Psoas muscle (tissue), 8 donors: ENCODE results near the gene PEX10. TPM values are rescaled to one million over a fixed set of nuclear protein-coding genes. Genes with fewer than 3 reads are reported as not detected.

Experiments used
- ATAC-seq, 4 donors: fragments of 200-7000 bp; cut with Tn5 transposase; one replicate each; pipeline ENCODE4 v1.9.1; 2020; ENCODE audit warnings: moderate library complexity in 3 of 4, mild to moderate bottlenecking in 2 of 4
- DNase-seq, 2 donors: peaks; one replicate each; pipeline ENCODE4 v3.0.0-alpha.2; 2020
- H3K27ac ChIP-seq: fragments of 200-600 bp; one replicate; pipeline ENCODE4 v1.8.0; 2022
- H3K27me3 ChIP-seq, 3 donors: fragments of 200-600 bp in 1 of 3; one replicate each; pipeline versions ENCODE4 v1.6.1 to v1.8.0; 2013 to 2022; ENCODE audit warnings: low read length in 2 of 3, mild to moderate bottlenecking in 2 of 3, moderate library complexity in 1 of 3; ENCODE audit not compliant: insufficient read depth in 3 of 3
- H3K36me3 ChIP-seq, 2 donors: fragments of 200-600 bp in 1 of 2; one replicate each; pipeline versions ENCODE4 v1.6.1 to v1.8.0; 2013 to 2022; ENCODE audit warnings: low read depth in 1 of 2, mild to moderate bottlenecking in 1 of 2, moderate library complexity in 1 of 2; ENCODE audit not compliant: insufficient read depth in 1 of 2
- H3K4me1 ChIP-seq: fragments of 200-600 bp; one replicate; pipeline ENCODE4 v1.8.0; 2022
- H3K4me3 ChIP-seq: fragments of 200-600 bp; one replicate; pipeline ENCODE4 v1.8.0; 2022; ENCODE audit warnings: mild to moderate bottlenecking
- H3K9me3 ChIP-seq: fragments of 200-600 bp; one replicate; pipeline ENCODE4 v1.8.0; 2022
- CTCF ChIP-seq: fragments of 200-600 bp; IDR thresholded peaks from one replicate; pipeline ENCODE4 v1.8.0; 2022; ENCODE audit warnings: antibody characterized with exemption
- WGBS, 3 donors: extraction: QIAGEN DNeasy Blood & Tissue Kit; methylation state at CpG; one replicate each; pipeline versions ENCODE4 v1.1.6 to v1.1.7; 2013; 5-methylcytosine and 5-hydroxymethylcytosine counted together
- intact Hi-C, 2 donors: fragments of 100-400 bp; cut with DNase I; formaldehyde crosslinking; loops; one replicate each; pipeline versions ENCODE4 v1.11.0 to v1.14.2; 2022
- polyA plus RNA-seq, 3 donors: library from polyadenylated mRNA; stranded (reverse); fragments of 200-250 nt; gene quantifications; one replicate each; pipeline ENCODE4 v1.2.3, GENCODE V29; 2013
- total RNA-seq, 4 donors: library from RNA; stranded (reverse); fragmentation: NEBNext Ultra II Directional in 2 of 4; extraction: Animal tissue kit (Norgen Biotek cat#: 25700) in 2 of 4; gene quantifications; one replicate each; pipeline versions ENCODE4 v1.2.1 to v1.2.4, GENCODE V29; 2021 to 2023
- donor health status: healthy with polysubstance abuse.
- donor health status: DM: no; HTN: no; CAD: no; lungs with moderate emphysema.
- donor health status: Bipolar disorder and iron deficiency.
- donor health status: healthy.
- donor health status: DM: yes; HTN: yes; CAD: no.
- donor health status: DM: no; HTN: no; CAD: no.
- donor health status: DM: no; HTN: no; CAD: no.
- donor health status: DM: yes; HTN: yes; CAD: no.

PEX10 gene
- total and polyA plus RNA-seq, 7 donors, result 12.6 to 19.7 (median 16.2) TPM

GRCh38 chr1:2417833-2418225 lies 5.5 kb upstream of the PEX10 start:
- Histone ChIP-seq H3K4me1 (peaks cover 12% of the 10 kb centered on the region), H3K27ac (no peak overlapping the region), H3K27me3 (peaks cover 0 to 59% (median 24%) of the 10 kb centered on the region in 3 donors), H3K9me3 (no peaks in the 10 kb centered on the region), H3K36me3 (no peaks in the 10 kb centered on the region), H3K4me3 (no peak overlapping the region)
- no peak for TF ChIP-seq CTCF
- ATAC-seq, result no peak
- no peak for DNase-seq
- intact Hi-C loops, result loop anchor here in 1 of 2 donors (5.0 to 10.0 kb wide), 2 partner anchors 227 to 369 kb away; no protein-coding TSS in a partner anchor
- 53 to 62% (median 55%) methylated on average over 13 to 14 of the region's 14 CpGs for WGBS, 3 donors

- Histone ChIP-seq H3K27ac (no peak overlapping the region), H3K9me3 (no peaks in the 10 kb centered on the region), H3K4me3 (no peak overlapping the region), H3K4me1 (peaks cover 12% of the 10 kb centered on the region), H3K36me3 (no peaks in the 10 kb centered on the region), H3K27me3 (peaks cover 0 to 54% (median 24%) of the 10 kb centered on the region in 3 donors)
- intact Hi-C loops, result loop anchor here in 1 of 2 donors (5.0 to 10.0 kb wide), 2 partner anchors 228 to 370 kb away; no protein-coding TSS in a partner anchor
- ATAC-seq, result no peak
- TF ChIP-seq CTCF, result no peak
- WGBS, 3 donors, result 68 to 73% (median 72%) methylated on average over 13 of the region's 13 CpGs
- DNase-seq, result no peak
These were observed 4.9 kb upstream of the PEX10 start for GRCh38 chr1:2417083-2417832.

GRCh38 chr1:2416403-2416802 lies 4.0 kb upstream of the PEX10 start:
- no peak for ATAC-seq
- intact Hi-C loops, result loop anchor here in 1 of 2 donors (5.0 to 10.0 kb wide), 2 partner anchors 228 to 371 kb away; no protein-coding TSS in a partner anchor
- no peaks in the 10 kb centered on the region for H3K9me3 ChIP-seq
- H3K4me3 ChIP-seq, result no peak overlapping the region
- peaks cover 17% of the 10 kb centered on the region for H3K4me1 ChIP-seq
- H3K36me3 ChIP-seq, result no peaks in the 10 kb centered on the region
- DNase-seq, result no peak
- H3K27ac ChIP-seq, result no peak overlapping the region
- TF ChIP-seq CTCF, result no peak
- peaks cover 0 to 49% (median 24%) of the 10 kb centered on the region in 3 donors for H3K27me3 ChIP-seq
- 42 to 45% (median 43%) methylated on average over 12 of the region's 12 CpGs for WGBS, 3 donors

GRCh38 chr1:2415801-2416208 lies 3.4 kb upstream of the PEX10 start:
- no peaks in the 10 kb centered on the region for H3K36me3 ChIP-seq
- TF ChIP-seq CTCF, result no peak
- 61 to 75% (median 73%) methylated on average over 17 to 19 of the region's 19 CpGs for WGBS, 3 donors
- DNase-seq (no peak), ATAC-seq (no peak)
- no peak overlapping the region for H3K4me3 ChIP-seq
- intact Hi-C loops, result loop anchor here in 1 of 2 donors (5.0 to 10.0 kb wide), 2 partner anchors 229 to 371 kb away; no protein-coding TSS in a partner anchor
- peaks cover 0 to 46% (median 24%) of the 10 kb centered on the region in 3 donors for H3K27me3 ChIP-seq
- H3K9me3 ChIP-seq, result no peaks in the 10 kb centered on the region
- H3K4me1 ChIP-seq, result peaks cover 19% of the 10 kb centered on the region
- H3K27ac ChIP-seq, result no peak overlapping the region
